ENCODE data around the gene RAD51B. TPM values are rescaled to one million over a fixed set of nuclear protein-coding genes. Genes with fewer than 3 reads are reported as not detected.

The RAD51B gene
- total RNA-seq, 1 donor from 2014 or later: 16.7 TPM

DNA sequence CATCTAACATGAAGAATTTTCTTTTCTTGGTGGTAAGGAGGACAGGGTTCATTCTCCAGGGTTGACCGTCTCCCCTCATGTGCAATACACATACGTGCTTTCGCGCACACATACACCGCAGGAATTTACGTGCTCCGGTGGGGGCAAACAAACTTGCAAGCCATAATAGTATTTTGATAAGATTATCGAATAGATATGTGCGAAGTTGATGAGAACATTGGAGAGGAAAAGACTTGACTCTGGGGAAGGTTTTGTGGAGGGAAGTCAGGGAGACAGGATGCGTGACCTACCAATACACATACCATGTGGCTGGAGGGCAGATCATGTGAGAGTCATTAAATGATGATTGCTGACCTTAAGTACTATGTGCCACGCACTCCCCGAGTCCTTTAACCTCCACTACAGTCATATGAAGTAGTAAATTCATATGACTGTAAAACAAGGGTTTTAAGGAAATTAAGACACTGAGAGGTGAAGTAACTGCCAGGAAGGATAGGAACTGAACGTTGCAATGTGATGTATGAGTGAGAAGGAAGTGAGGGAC, 921 bp downstream of the RAD51B start:
- TF ChIP-seq, protein P1, sequence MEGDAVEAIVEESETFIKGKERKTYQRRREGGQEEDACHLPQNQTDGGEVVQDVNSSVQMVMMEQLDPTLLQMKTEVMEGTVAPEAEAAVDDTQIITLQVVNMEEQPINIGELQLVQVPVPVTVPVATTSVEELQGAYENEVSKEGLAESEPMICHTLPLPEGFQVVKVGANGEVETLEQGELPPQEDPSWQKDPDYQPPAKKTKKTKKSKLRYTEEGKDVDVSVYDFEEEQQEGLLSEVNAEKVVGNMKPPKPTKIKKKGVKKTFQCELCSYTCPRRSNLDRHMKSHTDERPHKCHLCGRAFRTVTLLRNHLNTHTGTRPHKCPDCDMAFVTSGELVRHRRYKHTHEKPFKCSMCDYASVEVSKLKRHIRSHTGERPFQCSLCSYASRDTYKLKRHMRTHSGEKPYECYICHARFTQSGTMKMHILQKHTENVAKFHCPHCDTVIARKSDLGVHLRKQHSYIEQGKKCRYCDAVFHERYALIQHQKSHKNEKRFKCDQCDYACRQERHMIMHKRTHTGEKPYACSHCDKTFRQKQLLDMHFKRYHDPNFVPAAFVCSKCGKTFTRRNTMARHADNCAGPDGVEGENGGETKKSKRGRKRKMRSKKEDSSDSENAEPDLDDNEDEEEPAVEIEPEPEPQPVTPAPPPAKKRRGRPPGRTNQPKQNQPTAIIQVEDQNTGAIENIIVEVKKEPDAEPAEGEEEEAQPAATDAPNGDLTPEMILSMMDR (conservative IDR thresholded peaks at IDR 0.05): no peak
- DNase-seq (ENCODE audit: low read depth, low spot score): no peak
- peak overlapping the region; percentile 99 for H3K27ac Mint-ChIP-seq (ENCODE audit: unreplicated experiment)
- no peaks in the 10 kb centered on the region for H3K9me3 Mint-ChIP-seq
- H3K4me3 Mint-ChIP-seq: peak overlapping the region; percentile 97
- peaks cover 37% of the 10 kb centered on the region for H3K4me1 Mint-ChIP-seq
- no peaks in the 10 kb centered on the region for H3K36me3 Mint-ChIP-seq (ENCODE audit: low read depth)
- H3K27me3 Mint-ChIP-seq (ENCODE audit: low read depth): no peaks in the 10 kb centered on the region

DNA sequence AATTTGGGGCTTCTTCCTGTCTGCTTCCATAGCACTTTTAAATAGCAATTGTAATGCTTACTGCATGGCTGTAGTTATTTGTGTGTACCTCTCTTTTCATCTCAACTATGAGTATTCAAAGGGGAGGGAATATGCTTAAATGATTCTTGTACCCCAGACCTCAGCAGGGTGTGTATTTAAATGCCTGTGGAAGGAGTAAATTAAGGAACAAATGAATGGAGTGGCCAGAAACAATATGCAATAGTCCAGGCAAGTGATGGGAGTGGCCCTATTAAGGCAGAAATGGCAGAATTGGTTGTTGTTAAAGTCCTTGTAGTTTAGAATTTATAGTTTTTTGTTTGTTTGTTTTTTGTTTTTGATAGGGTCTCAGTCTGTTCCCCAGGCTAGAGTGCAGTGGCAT, 1.5 kb downstream of the RAD51B start:
- H3K9me3 Mint-ChIP-seq: no peaks in the 10 kb centered on the region
- DNase-seq (ENCODE audit: low read depth, low spot score): no peak
- H3K27ac Mint-ChIP-seq (ENCODE audit: unreplicated experiment): no peak overlapping the region
- TF ChIP-seq, protein P1 (conservative IDR thresholded peaks at IDR 0.05): no peak
- H3K27me3 Mint-ChIP-seq (ENCODE audit: low read depth): no peaks in the 10 kb centered on the region
- H3K36me3 Mint-ChIP-seq (ENCODE audit: low read depth): no peaks in the 10 kb centered on the region
- peak overlapping the region; percentile 97 for H3K4me3 Mint-ChIP-seq
- peaks cover 32% of the 10 kb centered on the region for H3K4me1 Mint-ChIP-seq

DNA sequence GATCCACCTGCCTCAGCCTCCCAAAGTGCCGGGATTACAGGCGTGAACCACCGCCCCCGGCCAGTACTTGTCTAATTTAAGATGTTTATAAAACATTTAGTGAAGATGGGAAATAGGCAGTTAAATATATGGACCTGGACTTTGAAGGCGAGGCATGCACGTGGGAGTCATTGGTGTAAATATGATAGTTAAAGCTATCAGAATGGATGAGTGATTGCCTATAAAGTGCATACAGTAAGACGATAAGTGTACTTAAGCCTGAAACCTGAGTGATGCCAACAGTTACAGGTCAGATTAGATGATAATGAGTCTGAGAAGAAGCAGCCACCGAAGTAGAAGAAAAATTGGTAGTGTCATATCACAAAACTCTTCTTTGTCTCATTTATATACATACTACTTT, 11.5 kb downstream of the RAD51B start:
- Mint-ChIP-seq H3K4me3 (no peak overlapping the region), H3K27me3 (ENCODE audit: low read depth) (no peaks in the 10 kb centered on the region), H3K9me3 (peaks cover 4% of the 10 kb centered on the region), H3K4me1 (no peaks in the 10 kb centered on the region), H3K36me3 (ENCODE audit: low read depth) (peaks cover 19% of the 10 kb centered on the region), H3K27ac (ENCODE audit: unreplicated experiment) (no peak overlapping the region)
- TF ChIP-seq, protein P1 (conservative IDR thresholded peaks at IDR 0.05): no peak
- no peak for DNase-seq (ENCODE audit: low read depth, low spot score)

DNA sequence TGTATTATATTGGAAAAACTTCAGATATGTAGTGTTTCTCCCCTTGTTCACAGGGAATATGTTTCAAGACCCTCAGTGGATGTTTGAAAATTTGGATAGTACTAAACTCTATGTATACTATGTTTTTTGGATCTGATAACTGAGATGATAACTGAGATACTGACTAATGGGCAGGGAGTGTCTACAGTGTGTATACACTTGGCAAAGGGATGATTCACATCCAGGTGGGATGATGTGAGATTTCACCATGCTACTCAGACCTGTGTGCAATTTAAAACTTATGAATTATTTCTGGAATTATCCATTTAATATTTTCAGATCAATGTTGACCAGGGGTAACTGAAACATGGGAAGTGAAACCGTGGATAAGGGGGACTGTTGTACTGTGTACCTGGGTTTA, 13.8 kb downstream of the RAD51B start:
- no peak overlapping the region for H3K27ac Mint-ChIP-seq (ENCODE audit: unreplicated experiment)
- H3K27me3 Mint-ChIP-seq (ENCODE audit: low read depth): no peaks in the 10 kb centered on the region
- H3K4me3 Mint-ChIP-seq: no peak overlapping the region
- H3K9me3 Mint-ChIP-seq: peaks cover 3% of the 10 kb centered on the region
- H3K4me1 Mint-ChIP-seq: no peaks in the 10 kb centered on the region
- DNase-seq (ENCODE audit: low read depth, low spot score): no peak
- TF ChIP-seq, protein P1 (conservative IDR thresholded peaks at IDR 0.05): no peak
- H3K36me3 Mint-ChIP-seq (ENCODE audit: low read depth): peaks cover 8% of the 10 kb centered on the region

DNA sequence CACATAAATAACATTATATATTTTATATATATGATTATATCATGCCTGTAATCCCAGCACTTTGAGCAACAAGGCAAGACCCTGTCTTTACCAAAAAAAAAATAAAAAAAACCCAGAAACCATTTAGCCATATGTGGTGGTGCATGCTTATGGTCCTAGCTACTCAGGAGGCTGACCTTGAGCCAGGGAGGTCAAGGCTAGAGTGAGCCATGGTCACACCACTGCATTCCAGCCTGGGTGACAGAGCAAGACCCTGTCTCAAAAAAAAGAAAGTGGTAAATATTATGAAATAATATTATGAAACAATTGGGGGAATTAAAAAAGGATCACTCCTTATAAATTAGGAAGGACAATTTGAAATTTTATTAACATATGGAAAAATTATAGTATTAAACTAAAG, 16.0 kb downstream of the RAD51B start:
- peaks cover 4% of the 10 kb centered on the region for H3K36me3 Mint-ChIP-seq (ENCODE audit: low read depth)
- no peak overlapping the region for H3K27ac Mint-ChIP-seq (ENCODE audit: unreplicated experiment)
- TF ChIP-seq, protein P1 (conservative IDR thresholded peaks at IDR 0.05): no peak
- H3K4me1 Mint-ChIP-seq: no peaks in the 10 kb centered on the region
- H3K27me3 Mint-ChIP-seq (ENCODE audit: low read depth): no peaks in the 10 kb centered on the region
- no peak for DNase-seq (ENCODE audit: low read depth, low spot score)
- H3K4me3 Mint-ChIP-seq: no peak overlapping the region
- no peaks in the 10 kb centered on the region for H3K9me3 Mint-ChIP-seq
